Stimulated activated naive CD8-positive, alpha-beta T cell treated with anti-CD3 and anti-CD28 coated beads, Interleukin-15, amount 100 ng/mL, for 72 hours (primary cell): Measurements from ENCODE around the gene ORMDL1.

Experiments used
- ATAC-seq: fragments of 150-1000 bp; cut with Tn5 transposase; 2 replicates; pipeline ENCODE4 v1.10.0; 2021; ENCODE audit warnings: mild to moderate bottlenecking, moderate library complexity
- DNase-seq, 2 donors: peaks; one replicate each; pipeline ENCODE4 v3.0.0; 2021 to 2022
- H3K27ac Mint-ChIP-seq, 2 donors: one replicate each; pipeline ENCODE4 v1.8.0; 2022; ENCODE audit warnings: mild to moderate bottlenecking in 2 of 2, mixed read lengths in 2 of 2, moderate library complexity in 2 of 2
- H3K27me3 Mint-ChIP-seq: one replicate; pipeline ENCODE4 v1.8.0; 2022; ENCODE audit warnings: mixed read lengths
- H3K4me1 Mint-ChIP-seq: one replicate; pipeline ENCODE4 v1.8.0; 2022; ENCODE audit warnings: mild to moderate bottlenecking, mixed read lengths
- H3K4me3 Mint-ChIP-seq, 2 donors: one replicate each; pipeline ENCODE4 v1.8.0; 2022; ENCODE audit warnings: mild to moderate bottlenecking in 2 of 2, mixed read lengths in 2 of 2, moderate library complexity in 1 of 2
- H3K9me3 Mint-ChIP-seq, 2 donors: one replicate each; pipeline ENCODE4 v1.8.0; 2022; ENCODE audit warnings: mixed read lengths in 2 of 2

Gene ORMDL1, protein sequence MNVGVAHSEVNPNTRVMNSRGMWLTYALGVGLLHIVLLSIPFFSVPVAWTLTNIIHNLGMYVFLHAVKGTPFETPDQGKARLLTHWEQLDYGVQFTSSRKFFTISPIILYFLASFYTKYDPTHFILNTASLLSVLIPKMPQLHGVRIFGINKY

GRCh38 chr2:189783927-189784867 lies at the start of gene ORMDL1, which contains the start of gene PMS1:
Gene ORMDL1 (minus strand): TSS chr2:189784339. CDS start chr2:189782595, 1,744 bp downstream.
Gene PMS1 (plus strand): TSS chr2:189784450. CDS start chr2:189791810, 7,360 bp downstream.
- no peaks in the 10 kb centered on the region for H3K27me3 Mint-ChIP-seq
- DNase-seq (peak; percentile 96), ATAC-seq (peak; percentile 93)
- H3K4me3 Mint-ChIP-seq = peak within 1 kb of the TSS; percentile 85 to 90
- H3K4me1 Mint-ChIP-seq = peaks cover 62% of the 10 kb centered on the region
- H3K9me3 Mint-ChIP-seq = no peaks in the 10 kb centered on the region
- H3K27ac Mint-ChIP-seq = peak within 1 kb of the TSS; percentile 92 to 97

GRCh38 chr2:189830510-189830909 lies 46.4 kb upstream of the ORMDL1 start:
- peaks cover 6% of the 10 kb centered on the region for H3K4me1 Mint-ChIP-seq
- H3K27me3 Mint-ChIP-seq = no peaks in the 10 kb centered on the region
- no peaks in the 10 kb centered on the region for H3K9me3 Mint-ChIP-seq
- ATAC-seq (no peak), DNase-seq (no peak)
- no peak overlapping the region for H3K27ac Mint-ChIP-seq
- no peak overlapping the region for H3K4me3 Mint-ChIP-seq

DNA sequence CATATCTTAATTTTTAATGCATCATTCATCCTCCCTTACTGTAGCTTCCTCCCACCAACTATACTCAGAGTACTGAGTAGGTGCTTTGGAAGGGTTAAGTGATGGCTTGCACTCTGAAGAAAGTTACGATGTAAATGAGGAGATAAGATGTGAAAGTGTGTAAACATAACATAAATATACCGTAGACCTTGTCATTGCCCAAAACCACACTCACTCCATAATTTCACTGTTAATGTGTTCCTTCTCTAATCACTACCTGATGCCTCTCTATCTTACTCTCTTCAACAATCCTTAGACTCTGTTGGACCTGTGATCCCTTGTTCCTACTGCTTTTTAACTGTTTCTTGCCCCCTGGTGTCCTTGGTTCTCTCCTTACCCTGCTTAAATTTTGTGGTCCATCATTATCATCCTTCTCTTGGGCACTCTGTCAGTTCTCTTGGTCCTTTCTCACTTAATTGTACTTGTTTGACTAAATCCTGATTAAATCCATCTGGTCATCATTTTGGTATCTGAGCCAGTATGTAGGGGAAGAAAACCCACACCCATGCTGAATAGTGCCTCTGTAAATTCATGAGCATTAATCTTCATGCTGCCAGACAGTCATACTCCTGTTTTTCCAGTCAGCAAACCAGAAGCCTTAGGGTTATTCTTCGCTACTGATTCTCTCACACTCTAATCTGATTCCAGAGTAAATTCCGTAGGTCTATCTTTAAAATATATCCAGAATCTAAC lies 45.1 kb upstream of the ORMDL1 start:
- Mint-ChIP-seq H3K9me3 (no peaks in the 10 kb centered on the region), H3K27ac (no peak overlapping the region), H3K4me1 (peaks cover 6% of the 10 kb centered on the region), H3K27me3 (no peaks in the 10 kb centered on the region), H3K4me3 (no peak overlapping the region)
- no peak for DNase-seq
- no peak for ATAC-seq

DNA sequence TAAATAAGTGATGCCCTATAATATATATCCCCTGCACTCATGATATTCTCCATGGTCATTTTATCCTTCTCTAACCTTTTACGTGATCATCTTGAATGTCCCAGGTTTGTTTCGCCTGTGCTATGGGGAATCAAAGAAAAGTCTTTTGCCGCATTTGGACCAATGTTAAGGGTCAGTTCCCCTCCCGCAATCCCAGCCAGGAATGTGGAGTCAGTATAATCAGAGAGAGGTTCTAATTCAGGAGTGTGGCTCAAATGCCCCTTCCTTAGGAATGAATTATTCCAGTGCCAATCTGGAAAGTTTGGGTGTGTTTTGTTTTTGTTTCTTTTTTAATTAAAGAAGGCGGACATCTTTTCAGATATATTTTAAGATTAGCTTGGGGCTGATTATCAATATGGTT lies 41.9 kb upstream of the ORMDL1 start:
- DNase-seq (no peak), ATAC-seq (no peak)
- no peak overlapping the region for H3K4me3 Mint-ChIP-seq
- H3K27ac Mint-ChIP-seq = peak overlapping the region in 1 of 2 donors; percentile 19
- H3K4me1 Mint-ChIP-seq = peaks cover 6% of the 10 kb centered on the region
- no peaks in the 10 kb centered on the region for H3K27me3 Mint-ChIP-seq
- no peaks in the 10 kb centered on the region for H3K9me3 Mint-ChIP-seq

DNA sequence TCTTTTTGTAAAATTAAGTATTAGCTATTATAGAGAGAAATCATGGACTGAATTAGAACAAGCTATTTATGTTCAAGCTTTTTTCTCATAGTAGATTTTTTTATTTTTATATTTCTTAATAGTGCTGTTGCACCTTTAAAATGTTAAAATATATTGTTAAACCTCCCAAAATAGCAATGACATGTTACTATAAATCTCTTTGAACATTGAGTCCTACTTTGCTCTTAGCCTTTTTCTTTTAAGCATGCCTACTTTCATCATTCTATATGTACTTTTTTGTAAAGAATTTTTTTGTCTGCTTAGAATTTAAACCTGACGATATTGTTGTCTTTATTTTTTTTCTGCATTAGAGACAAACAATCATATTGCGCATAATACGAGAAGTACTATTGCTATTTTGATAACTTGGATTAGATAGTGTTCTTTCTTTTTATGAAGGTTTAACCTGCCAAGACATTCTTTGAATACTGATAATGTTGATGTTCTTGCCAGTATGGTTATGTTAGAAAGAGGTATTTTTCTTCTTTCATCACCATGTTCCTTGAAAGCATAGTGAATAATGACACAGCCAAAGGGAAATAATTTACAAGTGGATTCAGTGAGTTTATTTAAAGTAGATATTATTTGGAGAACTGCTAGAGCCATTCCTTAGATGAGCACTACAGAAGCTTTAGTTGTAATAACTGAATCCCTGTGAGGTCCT lies 40.7 kb upstream of the ORMDL1 start:
- ATAC-seq (no peak), DNase-seq (no peak)
- no peak overlapping the region for H3K27ac Mint-ChIP-seq
- no peaks in the 10 kb centered on the region for H3K9me3 Mint-ChIP-seq
- H3K4me3 Mint-ChIP-seq = no peak overlapping the region
- H3K4me1 Mint-ChIP-seq = peaks cover 5% of the 10 kb centered on the region
- no peaks in the 10 kb centered on the region for H3K27me3 Mint-ChIP-seq

DNA sequence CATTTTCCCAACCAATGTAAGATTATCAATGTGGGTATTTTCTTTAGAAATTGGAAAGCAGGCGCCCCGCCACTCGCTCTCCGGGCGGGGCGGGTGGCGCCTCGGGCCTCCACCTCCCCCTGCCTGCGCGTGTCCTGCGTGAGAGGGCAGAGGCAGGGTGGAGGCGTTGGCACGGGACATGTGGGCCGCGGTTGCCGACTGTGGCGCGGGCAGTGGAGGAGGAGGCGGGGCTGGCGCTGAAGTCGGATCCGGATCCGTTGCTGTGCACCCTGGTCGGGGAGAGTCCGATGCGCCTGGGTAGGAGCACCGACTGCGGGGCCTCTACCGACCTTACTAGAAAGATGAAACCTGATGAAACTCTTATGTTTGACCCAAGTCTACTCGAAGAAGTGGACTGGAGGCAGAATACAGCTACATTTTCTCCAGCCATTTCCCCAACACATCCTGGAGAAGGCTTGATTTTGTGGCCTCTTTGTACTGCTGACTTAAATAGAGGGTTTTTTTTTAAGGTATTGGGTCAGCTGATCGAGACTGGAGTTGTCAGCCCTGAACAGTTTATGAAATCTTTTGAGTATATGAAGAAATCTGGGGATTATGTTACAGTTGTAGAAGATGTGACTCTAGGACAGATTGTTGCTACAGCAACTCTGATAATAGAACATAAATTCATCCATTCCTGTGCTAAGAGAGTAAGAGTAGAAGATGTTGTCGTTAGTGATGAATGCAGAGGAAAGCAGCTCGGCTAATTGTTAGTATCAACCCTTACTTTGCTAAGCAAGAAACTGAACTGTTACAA lies 38.0 kb upstream of the ORMDL1 start:
- Mint-ChIP-seq H3K4me1 (peaks cover 20% of the 10 kb centered on the region), H3K9me3 (no peaks in the 10 kb centered on the region), H3K27ac (no peak overlapping the region), H3K4me3 (no peak overlapping the region), H3K27me3 (no peaks in the 10 kb centered on the region)
- ATAC-seq (peak; percentile 65), DNase-seq (no peak)

DNA sequence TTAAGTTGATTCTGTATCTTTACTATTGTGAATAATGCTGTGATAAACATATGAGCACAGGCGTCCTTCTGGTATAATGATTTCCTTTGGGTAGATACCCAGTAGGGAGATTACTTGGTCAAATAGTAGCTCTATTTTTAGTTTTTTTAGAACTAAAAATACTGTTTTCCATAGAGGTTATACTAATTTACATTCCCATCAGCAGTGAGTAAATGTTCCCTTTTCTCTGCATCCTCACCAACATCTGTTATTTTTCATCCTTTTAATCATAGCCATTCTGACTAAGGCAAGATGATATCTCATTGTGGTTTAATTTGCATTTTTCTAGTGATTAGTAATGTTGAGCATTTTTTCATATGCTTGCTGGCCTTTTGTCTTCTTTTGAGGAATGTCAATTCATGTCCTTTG lies 35.2 kb upstream of the ORMDL1 start:
- no peak for DNase-seq
- Mint-ChIP-seq H3K9me3 (no peaks in the 10 kb centered on the region), H3K27ac (peak overlapping the region in 1 of 2 donors; percentile 95), H3K4me1 (peaks cover 20% of the 10 kb centered on the region), H3K27me3 (no peaks in the 10 kb centered on the region), H3K4me3 (peak overlapping the region in 1 of 2 donors; percentile 73)
- peak; percentile 61 for ATAC-seq

GRCh38 chr2:189818249-189819038 lies 34.3 kb upstream of the ORMDL1 start:
- Mint-ChIP-seq H3K9me3 (no peaks in the 10 kb centered on the region), H3K4me3 (peak overlapping the region in 1 of 2 donors; percentile 73), H3K27ac (peak overlapping the region in 1 of 2 donors; percentile 95), H3K4me1 (peaks cover 20% of the 10 kb centered on the region), H3K27me3 (no peaks in the 10 kb centered on the region)
- ATAC-seq = peak; percentile 81
- DNase-seq = no peak

- ATAC-seq = no peak
- H3K27ac Mint-ChIP-seq = no peak overlapping the region
- H3K9me3 Mint-ChIP-seq = no peaks in the 10 kb centered on the region
- no peaks in the 10 kb centered on the region for H3K27me3 Mint-ChIP-seq
- H3K4me1 Mint-ChIP-seq = no peaks in the 10 kb centered on the region
- no peak overlapping the region for H3K4me3 Mint-ChIP-seq
- DNase-seq = no peak
These were observed 19.3 kb upstream of the ORMDL1 start for GRCh38 chr2:189803431-189803830.

- ATAC-seq (peak; percentile 59), DNase-seq (no peak)
- H3K4me1 Mint-ChIP-seq = no peaks in the 10 kb centered on the region
- H3K4me3 Mint-ChIP-seq = no peak overlapping the region
- no peaks in the 10 kb centered on the region for H3K27me3 Mint-ChIP-seq
- H3K9me3 Mint-ChIP-seq = no peaks in the 10 kb centered on the region
- peak overlapping the region in 1 of 2 donors; percentile 30 for H3K27ac Mint-ChIP-seq
These were observed 18.3 kb upstream of the ORMDL1 start for GRCh38 chr2:189802396-189802912.

DNA sequence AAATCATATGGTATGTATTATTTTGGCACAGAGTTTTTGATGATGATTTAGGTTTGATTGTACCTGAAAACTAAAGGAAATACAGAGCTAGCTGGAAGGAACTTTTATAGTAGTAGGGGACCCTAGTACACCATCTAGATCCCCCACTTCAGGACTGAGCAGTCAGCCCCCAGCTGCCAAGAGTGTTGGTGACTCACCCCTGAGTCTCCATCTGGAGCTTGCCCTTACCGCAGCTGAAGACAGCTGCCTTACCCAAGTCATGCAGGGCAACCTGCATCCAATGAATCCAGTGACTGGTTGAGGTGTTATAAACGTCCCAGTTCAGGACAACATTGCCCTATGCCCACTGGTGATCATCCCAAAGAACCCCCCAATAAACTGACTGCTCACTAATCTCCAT lies 15.4 kb upstream of the ORMDL1 start:
- H3K27ac Mint-ChIP-seq = peak overlapping the region in 1 of 2 donors; percentile 59
- H3K4me3 Mint-ChIP-seq = no peak overlapping the region
- no peaks in the 10 kb centered on the region for H3K9me3 Mint-ChIP-seq
- ATAC-seq (no peak), DNase-seq (no peak)
- H3K27me3 Mint-ChIP-seq = no peaks in the 10 kb centered on the region
- no peaks in the 10 kb centered on the region for H3K4me1 Mint-ChIP-seq

DNA sequence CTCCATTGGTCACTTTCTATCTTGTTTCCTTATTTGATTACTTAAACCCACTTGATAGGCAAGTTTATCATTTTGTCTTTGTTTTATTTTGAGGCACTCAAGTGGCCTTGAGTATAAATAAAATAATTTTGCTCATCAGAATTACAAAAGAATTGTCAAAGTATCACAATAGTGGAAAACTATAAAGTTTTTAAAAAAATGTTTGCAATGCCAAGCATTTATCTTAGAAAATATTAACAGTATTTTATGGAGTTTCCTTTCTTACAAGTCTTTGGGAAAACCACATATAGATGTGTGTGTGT lies 14.8 kb upstream of the ORMDL1 start:
- DNase-seq (no peak), ATAC-seq (no peak)
- H3K27me3 Mint-ChIP-seq = no peaks in the 10 kb centered on the region
- no peak overlapping the region for H3K4me3 Mint-ChIP-seq
- H3K4me1 Mint-ChIP-seq = no peaks in the 10 kb centered on the region
- no peak overlapping the region for H3K27ac Mint-ChIP-seq
- no peaks in the 10 kb centered on the region for H3K9me3 Mint-ChIP-seq

DNA sequence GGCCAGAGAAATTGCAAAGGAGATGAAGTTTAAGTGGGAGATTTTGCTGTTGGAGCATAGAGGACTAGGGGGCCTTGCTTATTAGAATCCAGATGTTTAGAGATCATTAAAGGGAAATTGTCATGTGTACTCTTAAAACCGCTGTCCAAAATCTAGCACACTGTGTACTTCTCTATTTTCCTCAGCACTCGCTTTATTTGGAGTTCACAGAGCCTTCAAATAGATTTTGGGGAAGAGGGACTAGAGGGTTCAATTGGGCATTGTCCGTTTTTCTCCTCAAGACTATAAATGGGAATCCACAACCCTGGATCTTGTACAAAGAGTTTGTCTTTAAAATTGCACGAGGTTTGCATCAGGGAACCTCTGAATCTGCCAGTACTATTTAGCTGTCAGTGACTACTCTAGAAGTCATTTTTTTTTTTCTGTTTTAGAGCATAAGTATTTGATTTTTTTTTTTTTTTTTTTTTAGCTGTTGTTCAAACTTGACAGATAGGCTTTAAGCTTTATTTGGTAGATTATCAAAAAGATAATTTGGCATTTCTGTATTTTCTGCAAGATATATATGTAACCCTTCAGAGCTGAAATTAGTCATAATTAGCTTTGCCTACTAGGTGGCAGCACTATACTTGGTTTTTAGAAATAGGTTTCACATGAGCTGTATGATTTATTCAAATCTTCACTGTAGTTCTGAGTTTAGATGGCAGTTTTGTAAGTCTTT lies 14.3 kb upstream of the ORMDL1 start:
- H3K27me3 Mint-ChIP-seq = no peaks in the 10 kb centered on the region
- DNase-seq (no peak), ATAC-seq (peak; percentile 70)
- no peak overlapping the region for H3K27ac Mint-ChIP-seq
- H3K4me1 Mint-ChIP-seq = no peaks in the 10 kb centered on the region
- no peak overlapping the region for H3K4me3 Mint-ChIP-seq
- H3K9me3 Mint-ChIP-seq = no peaks in the 10 kb centered on the region
